Neural cell (in vitro differentiated cells): ENCODE data around the gene SPTB. TPM values are rescaled to one million over a fixed set of nuclear protein-coding genes. Genes with fewer than 3 reads are reported as not detected.

Source experiments
- H2AFZ ChIP-seq: fragments of 200-600, 300-800 bp; sonication (generic), shearing (Covaris generic); 2 replicates; pipeline ENCODE4 v1.6.0; 2014; ENCODE audit warnings: low read depth, mild to moderate bottlenecking, antibody characterized with exemption, low read length, moderate library complexity
- H3F3A ChIP-seq: fragments of 200-600 bp; shearing (Covaris generic); 2 replicates; pipeline ENCODE4 v1.6.1; 2016; ENCODE audit warnings: mild to moderate bottlenecking, moderate library complexity, mixed read lengths, antibody characterized with exemption, low read length; ENCODE audit not compliant: insufficient read depth, poor library complexity, severe bottlenecking
- H3K27ac ChIP-seq: fragments of 200-600, 300-800 bp; sonication (generic), shearing (Covaris generic); 2 replicates; pipeline ENCODE4 v1.5.1; 2014; ENCODE audit warnings: mild to moderate bottlenecking, low read length, moderate library complexity
- H3K27me3 ChIP-seq: fragments of 300-800, 200-600 bp; sonication (generic), shearing (Covaris generic); 2 replicates; pipeline ENCODE4 v1.6.0; 2014; ENCODE audit warnings: mild to moderate bottlenecking, low read depth, low read length, moderate library complexity; ENCODE audit not compliant: insufficient read depth
- H3K36me3 ChIP-seq: fragments of 300-800, 200-600 bp; sonication (generic), shearing (Covaris generic); 2 replicates; pipeline ENCODE4 v1.5.1; 2014; ENCODE audit warnings: mild to moderate bottlenecking, antibody characterized with exemption, low read length, moderate library complexity; ENCODE audit not compliant: insufficient read depth
- H3K4me2 ChIP-seq: fragments of 300-800, 200-600 bp; sonication (generic), shearing (Covaris generic); 2 replicates; pipeline ENCODE4 v1.6.0; 2014; ENCODE audit warnings: mild to moderate bottlenecking, low read length
- H3K4me3 ChIP-seq: fragments of 300-800, 200-600 bp; sonication (generic), shearing (Covaris generic); 2 replicates; pipeline ENCODE4 v1.5.1; 2014; ENCODE audit warnings: mild to moderate bottlenecking, low read length, moderate library complexity
- H3K79me2 ChIP-seq: fragments of 200-600 bp; shearing (Covaris generic); replicated peaks from 2 replicates; pipeline ENCODE4 v1.6.0; 2014; ENCODE audit warnings: mild to moderate bottlenecking, low read length, moderate library complexity; ENCODE audit not compliant: insufficient read depth
- H3K9ac ChIP-seq: fragments of 300-800, 200-600 bp; sonication (generic), shearing (Covaris generic); 2 replicates; pipeline ENCODE4 v1.6.1; 2016; ENCODE audit warnings: mild to moderate bottlenecking, low read length, mixed read lengths
- H3K9me2 ChIP-seq: fragments of 200-600 bp; shearing (Covaris generic); 2 replicates; pipeline ENCODE4 v1.6.1; 2016; ENCODE audit warnings: mild to moderate bottlenecking, low read length, mixed read lengths; ENCODE audit not compliant: insufficient read depth
- H3K9me3 ChIP-seq: fragments of 200-600, 300-800 bp; sonication (generic), shearing (Covaris generic); 2 replicates; pipeline ENCODE4 v1.6.1; 2016; ENCODE audit warnings: mild to moderate bottlenecking, mixed run types, low read length, moderate library complexity, mixed read lengths
- H4K20me1 ChIP-seq: fragments of 200-600 bp; shearing (Covaris generic); 2 replicates; pipeline ENCODE4 v1.6.1; 2016; ENCODE audit warnings: mild to moderate bottlenecking, mixed run types; ENCODE audit not compliant: insufficient read depth
- EP300 ChIP-seq: fragments of 450-650 bp; conservative IDR thresholded peaks from 2 replicates; pipeline ENCODE4 v1.6.1; 2014; ENCODE audit warnings: antibody characterized with exemption, mild to moderate bottlenecking, moderate library complexity; ENCODE audit not compliant: poor library complexity, severe bottlenecking
- EZH2 ChIP-seq: fragments of 200-600, 300-800 bp; shearing (Covaris generic), sonication (generic); IDR thresholded peaks from 2 replicates; pipeline ENCODE4 v1.6.1; 2014; ENCODE audit warnings: antibody characterized with exemption, low read length, borderline replicate concordance, mild to moderate bottlenecking; ENCODE audit not compliant: insufficient read depth, poor library complexity, severe bottlenecking
- MXI1 ChIP-seq: fragments of 450-650 bp; conservative IDR thresholded peaks from 2 replicates; pipeline ENCODE4 v1.6.1; 2014; ENCODE audit warnings: antibody characterized with exemption, mild to moderate bottlenecking; ENCODE audit not compliant: poor library complexity, severe bottlenecking
- POLR2AphosphoS5 ChIP-seq: IDR thresholded peaks from 2 replicates; pipeline ENCODE4 v1.6.1; 2012
- RAD21 ChIP-seq: fragments of 450-650 bp; conservative IDR thresholded peaks from 2 replicates; pipeline ENCODE4 v1.6.1; 2014; ENCODE audit warnings: antibody characterized with exemption, mild to moderate bottlenecking, moderate library complexity
- SMC3 ChIP-seq: fragments of 450-650 bp; conservative IDR thresholded peaks from 2 replicates; pipeline ENCODE4 v1.6.1; 2014; ENCODE audit warnings: antibody characterized with exemption, mild to moderate bottlenecking, moderate library complexity; ENCODE audit not compliant: poor library complexity
- TAF1 ChIP-seq: IDR thresholded peaks from 2 replicates; pipeline ENCODE4 v1.6.1; 2012; ENCODE audit warnings: low read depth
- polyA plus RNA-seq: library from polyadenylated mRNA; depleted of rRNA; stranded (reverse); fragments of >200 nt; gene quantifications from 2 replicates; pipeline ENCODE4 v1.2.3, GENCODE V29; 2014
- TF ChIP-seq, protein P1 (sequence below): fragments of 450-650 bp; IDR thresholded peaks from 2 replicates; pipeline ENCODE4 v1.5.1; 2014; ENCODE audit warnings: antibody characterized with exemption, mild to moderate bottlenecking, moderate library complexity; ENCODE audit not compliant: poor library complexity, severe bottlenecking
- TF ChIP-seq, protein P2 (sequence below): IDR thresholded peaks from 2 replicates; pipeline ENCODE4 v1.6.1; 2012; ENCODE audit warnings: borderline replicate concordance

Gene SPTB
- polyA plus RNA-seq, 1 donor from 2014 or later: 1.9 TPM

DNA sequence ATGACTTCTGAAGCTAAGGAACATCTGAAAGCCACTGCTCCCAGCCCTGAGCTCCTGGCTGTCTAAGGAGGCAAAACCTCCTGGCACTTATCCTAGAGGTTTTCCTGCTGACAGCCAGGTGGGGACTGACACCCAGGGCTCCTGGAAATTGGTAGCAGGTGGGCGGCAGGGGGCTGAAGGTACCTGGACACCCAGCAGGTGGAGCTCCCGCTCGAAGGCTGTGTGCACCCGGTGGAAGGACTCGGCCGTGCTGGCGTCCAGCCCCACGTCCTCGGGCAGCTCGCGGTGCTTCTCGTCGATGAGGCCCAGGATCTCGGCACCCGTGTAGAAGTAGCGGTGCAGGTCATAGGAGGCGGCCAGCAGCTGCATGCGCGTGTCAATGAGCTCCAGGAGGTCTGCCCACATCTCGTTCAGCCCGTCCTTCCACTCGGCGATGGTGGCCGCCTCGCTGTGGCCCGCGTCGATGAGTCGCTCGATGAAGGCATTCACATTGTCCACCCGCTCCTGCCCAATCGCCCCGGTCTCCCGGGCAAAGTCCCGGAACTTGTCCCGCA, 107.2 kb downstream of the SPTB start:
- no peak overlapping the region for H3K4me3 ChIP-seq
- no peak overlapping the region for H2AFZ ChIP-seq
- H3K9me3 ChIP-seq: no peaks in the 10 kb centered on the region
- no peaks in the 10 kb centered on the region for H3F3A ChIP-seq
- H3K9me2 ChIP-seq: no peaks in the 10 kb centered on the region
- H3K27me3 ChIP-seq: no peaks in the 10 kb centered on the region
- no peak overlapping the region for H3K4me2 ChIP-seq
- H3K79me2 ChIP-seq: no peaks in the 10 kb centered on the region
- H4K20me1 ChIP-seq: no peaks in the 10 kb centered on the region
- H3K9ac ChIP-seq: no peak overlapping the region
- TF ChIP-seq EP300 (no peak), SMC3 (no peak), POLR2AphosphoS5 (no peak), MXI1 (no peak), EZH2 (no peak), TAF1 (no peak), RAD21 (no peak)
- TF ChIP-seq, protein P1, sequence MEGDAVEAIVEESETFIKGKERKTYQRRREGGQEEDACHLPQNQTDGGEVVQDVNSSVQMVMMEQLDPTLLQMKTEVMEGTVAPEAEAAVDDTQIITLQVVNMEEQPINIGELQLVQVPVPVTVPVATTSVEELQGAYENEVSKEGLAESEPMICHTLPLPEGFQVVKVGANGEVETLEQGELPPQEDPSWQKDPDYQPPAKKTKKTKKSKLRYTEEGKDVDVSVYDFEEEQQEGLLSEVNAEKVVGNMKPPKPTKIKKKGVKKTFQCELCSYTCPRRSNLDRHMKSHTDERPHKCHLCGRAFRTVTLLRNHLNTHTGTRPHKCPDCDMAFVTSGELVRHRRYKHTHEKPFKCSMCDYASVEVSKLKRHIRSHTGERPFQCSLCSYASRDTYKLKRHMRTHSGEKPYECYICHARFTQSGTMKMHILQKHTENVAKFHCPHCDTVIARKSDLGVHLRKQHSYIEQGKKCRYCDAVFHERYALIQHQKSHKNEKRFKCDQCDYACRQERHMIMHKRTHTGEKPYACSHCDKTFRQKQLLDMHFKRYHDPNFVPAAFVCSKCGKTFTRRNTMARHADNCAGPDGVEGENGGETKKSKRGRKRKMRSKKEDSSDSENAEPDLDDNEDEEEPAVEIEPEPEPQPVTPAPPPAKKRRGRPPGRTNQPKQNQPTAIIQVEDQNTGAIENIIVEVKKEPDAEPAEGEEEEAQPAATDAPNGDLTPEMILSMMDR: no peak
- TF ChIP-seq, protein P2, sequence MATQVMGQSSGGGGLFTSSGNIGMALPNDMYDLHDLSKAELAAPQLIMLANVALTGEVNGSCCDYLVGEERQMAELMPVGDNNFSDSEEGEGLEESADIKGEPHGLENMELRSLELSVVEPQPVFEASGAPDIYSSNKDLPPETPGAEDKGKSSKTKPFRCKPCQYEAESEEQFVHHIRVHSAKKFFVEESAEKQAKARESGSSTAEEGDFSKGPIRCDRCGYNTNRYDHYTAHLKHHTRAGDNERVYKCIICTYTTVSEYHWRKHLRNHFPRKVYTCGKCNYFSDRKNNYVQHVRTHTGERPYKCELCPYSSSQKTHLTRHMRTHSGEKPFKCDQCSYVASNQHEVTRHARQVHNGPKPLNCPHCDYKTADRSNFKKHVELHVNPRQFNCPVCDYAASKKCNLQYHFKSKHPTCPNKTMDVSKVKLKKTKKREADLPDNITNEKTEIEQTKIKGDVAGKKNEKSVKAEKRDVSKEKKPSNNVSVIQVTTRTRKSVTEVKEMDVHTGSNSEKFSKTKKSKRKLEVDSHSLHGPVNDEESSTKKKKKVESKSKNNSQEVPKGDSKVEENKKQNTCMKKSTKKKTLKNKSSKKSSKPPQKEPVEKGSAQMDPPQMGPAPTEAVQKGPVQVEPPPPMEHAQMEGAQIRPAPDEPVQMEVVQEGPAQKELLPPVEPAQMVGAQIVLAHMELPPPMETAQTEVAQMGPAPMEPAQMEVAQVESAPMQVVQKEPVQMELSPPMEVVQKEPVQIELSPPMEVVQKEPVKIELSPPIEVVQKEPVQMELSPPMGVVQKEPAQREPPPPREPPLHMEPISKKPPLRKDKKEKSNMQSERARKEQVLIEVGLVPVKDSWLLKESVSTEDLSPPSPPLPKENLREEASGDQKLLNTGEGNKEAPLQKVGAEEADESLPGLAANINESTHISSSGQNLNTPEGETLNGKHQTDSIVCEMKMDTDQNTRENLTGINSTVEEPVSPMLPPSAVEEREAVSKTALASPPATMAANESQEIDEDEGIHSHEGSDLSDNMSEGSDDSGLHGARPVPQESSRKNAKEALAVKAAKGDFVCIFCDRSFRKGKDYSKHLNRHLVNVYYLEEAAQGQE: no peak
- no peak overlapping the region for H3K27ac ChIP-seq
- H3K36me3 ChIP-seq: no peaks in the 10 kb centered on the region

DNA sequence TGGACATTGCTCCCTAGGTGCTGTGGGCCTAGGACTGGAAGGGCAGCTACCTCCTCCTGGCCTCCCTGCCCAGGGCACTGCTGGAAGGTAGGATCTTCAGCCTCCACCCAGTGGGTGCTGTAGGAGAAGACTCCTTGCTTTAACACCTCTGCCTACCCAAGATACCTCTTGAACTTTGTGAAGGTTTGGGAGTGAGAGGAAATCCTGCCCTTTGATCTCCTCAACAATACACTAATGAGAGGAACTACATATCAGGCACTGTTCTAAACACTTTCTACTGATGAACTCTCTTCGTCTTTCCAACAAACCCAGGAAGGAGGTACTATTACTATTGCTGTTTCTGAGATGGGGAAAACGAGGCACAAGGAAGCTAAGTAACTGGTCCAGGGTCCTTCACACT, 108.5 kb downstream of the SPTB start:
- H3K9ac ChIP-seq: no peak overlapping the region
- no peak overlapping the region for H3K4me3 ChIP-seq
- TF ChIP-seq RAD21 (no peak), EZH2 (no peak), EP300 (no peak), POLR2AphosphoS5 (no peak), MXI1 (no peak)
- TF ChIP-seq, protein P2: no peak
- TF ChIP-seq, protein P1: no peak
- no peak overlapping the region for H3K4me2 ChIP-seq
- no peaks in the 10 kb centered on the region for H3K27me3 ChIP-seq
- H2AFZ ChIP-seq: no peak overlapping the region
- no peaks in the 10 kb centered on the region for H3K36me3 ChIP-seq
- no peaks in the 10 kb centered on the region for H4K20me1 ChIP-seq
- no peaks in the 10 kb centered on the region for H3K9me2 ChIP-seq
- H3K9me3 ChIP-seq: no peaks in the 10 kb centered on the region
- no peaks in the 10 kb centered on the region for H3F3A ChIP-seq
- no peaks in the 10 kb centered on the region for H3K79me2 ChIP-seq
- no peak overlapping the region for H3K27ac ChIP-seq
